GM12865 (cell line): Measurements from ENCODE around the gene WRAP73.

ENCODE experiments used
- DNase-seq: peaks from one replicate; pipeline ENCODE4 v3.0.0; 2010; ENCODE audit warnings: low read depth
- H3K4me3 ChIP-seq: 2 replicates; pipeline ENCODE4 v1.5.1; 2011; ENCODE audit warnings: mild to moderate bottlenecking, low read depth, low read length, control low read depth
- TF ChIP-seq, protein P1 (sequence below): IDR thresholded peaks from 2 replicates; pipeline ENCODE4 v1.5.1; 2011; ENCODE audit warnings: low read length, control low read depth, low read depth, inconsistent platforms; ENCODE audit not compliant: insufficient read depth; ENCODE audit errors: missing control alignments

The WRAP73 gene

DNA sequence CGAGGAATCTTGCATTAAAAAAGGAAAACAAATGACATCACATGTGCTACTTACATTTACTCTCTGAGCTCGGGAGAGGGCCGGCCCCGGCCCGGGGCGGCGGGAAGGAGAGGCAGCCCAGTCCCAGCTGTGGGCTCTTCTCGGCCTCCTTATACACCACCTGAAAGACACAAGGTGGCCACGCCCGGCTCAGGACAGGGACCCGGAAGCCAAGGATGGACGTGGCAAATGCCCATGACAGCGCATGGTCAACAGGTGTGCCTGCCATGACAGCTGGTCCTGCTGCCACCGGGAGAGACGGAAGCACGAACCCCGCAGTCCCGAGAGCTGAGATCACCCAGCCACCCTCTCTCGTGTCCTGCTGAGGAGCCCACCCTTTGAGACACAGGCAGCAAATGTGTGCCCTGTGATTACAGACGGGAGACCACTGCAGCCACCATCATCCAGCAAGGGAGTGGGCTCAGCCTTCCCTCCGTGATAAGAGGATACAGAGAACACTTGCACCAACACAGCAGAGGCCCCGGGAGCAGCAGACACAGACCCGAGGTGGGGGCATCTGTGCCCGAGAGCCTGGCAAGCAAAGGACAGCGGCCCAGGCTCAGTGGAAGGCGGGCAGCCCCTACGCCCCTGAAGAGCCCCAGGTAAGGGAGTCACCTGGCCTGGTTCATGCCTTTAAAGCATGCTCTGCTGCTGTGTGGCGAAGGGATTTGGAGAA, 16.4 kb downstream of the WRAP73 start:
- DNase-seq = no peak
- H3K4me3 ChIP-seq = no peak overlapping the region
- TF ChIP-seq, protein P1, sequence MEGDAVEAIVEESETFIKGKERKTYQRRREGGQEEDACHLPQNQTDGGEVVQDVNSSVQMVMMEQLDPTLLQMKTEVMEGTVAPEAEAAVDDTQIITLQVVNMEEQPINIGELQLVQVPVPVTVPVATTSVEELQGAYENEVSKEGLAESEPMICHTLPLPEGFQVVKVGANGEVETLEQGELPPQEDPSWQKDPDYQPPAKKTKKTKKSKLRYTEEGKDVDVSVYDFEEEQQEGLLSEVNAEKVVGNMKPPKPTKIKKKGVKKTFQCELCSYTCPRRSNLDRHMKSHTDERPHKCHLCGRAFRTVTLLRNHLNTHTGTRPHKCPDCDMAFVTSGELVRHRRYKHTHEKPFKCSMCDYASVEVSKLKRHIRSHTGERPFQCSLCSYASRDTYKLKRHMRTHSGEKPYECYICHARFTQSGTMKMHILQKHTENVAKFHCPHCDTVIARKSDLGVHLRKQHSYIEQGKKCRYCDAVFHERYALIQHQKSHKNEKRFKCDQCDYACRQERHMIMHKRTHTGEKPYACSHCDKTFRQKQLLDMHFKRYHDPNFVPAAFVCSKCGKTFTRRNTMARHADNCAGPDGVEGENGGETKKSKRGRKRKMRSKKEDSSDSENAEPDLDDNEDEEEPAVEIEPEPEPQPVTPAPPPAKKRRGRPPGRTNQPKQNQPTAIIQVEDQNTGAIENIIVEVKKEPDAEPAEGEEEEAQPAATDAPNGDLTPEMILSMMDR = no peak

DNA sequence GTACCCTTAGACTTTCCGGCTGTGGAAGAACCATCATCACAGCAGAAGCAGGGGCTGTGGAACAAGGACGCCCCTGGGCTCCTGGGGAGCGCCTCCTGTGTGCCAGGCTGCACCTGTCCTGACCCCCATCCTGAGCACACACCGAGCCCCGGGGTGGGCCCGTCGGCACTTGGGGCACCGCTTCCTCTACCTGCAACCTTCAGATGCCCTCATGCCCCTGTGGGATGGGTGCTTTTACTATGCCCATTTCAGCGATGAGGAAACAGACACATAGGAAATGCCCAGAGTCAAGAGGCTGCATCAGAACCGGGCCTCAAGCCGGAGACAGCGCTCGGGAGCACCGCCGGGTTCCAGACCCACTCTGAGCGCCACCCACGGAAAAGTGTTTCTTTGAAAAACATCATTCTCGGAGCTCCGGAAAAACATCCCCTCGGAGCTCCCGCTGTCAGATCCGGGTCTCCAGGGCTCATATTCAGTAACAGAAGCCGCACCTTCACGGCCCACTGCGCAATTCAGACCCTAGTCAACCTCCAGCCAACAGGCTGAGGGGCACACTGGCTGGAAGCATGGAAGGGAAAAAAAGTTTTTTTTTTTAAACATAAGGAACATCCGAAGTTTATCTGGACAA, 17.1 kb downstream of the WRAP73 start:
- TF ChIP-seq, protein P1 = no peak
- DNase-seq = no peak
- H3K4me3 ChIP-seq = no peak overlapping the region

DNA sequence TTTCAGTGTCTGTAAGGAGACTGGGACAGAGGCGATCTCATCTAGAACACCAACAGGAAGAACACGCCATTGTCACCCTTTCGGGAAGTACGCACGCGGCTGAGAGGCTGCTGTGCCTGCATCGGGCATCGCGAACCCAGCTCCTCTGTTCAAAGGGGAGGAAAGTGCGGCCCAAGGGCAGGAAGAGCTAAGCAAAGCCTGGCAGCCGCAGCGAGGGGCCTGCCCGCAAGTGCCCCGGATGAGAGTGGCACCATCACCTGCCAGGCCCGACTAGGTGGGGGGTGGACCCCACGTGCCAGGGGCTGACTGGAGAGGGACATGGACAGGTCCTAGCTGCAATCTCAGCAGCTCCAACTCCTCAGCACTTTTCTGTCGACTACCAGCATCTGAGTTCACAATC, 17.6 kb downstream of the WRAP73 start:
- no peak overlapping the region for H3K4me3 ChIP-seq
- no peak for DNase-seq
- TF ChIP-seq, protein P1 = no peak

DNA sequence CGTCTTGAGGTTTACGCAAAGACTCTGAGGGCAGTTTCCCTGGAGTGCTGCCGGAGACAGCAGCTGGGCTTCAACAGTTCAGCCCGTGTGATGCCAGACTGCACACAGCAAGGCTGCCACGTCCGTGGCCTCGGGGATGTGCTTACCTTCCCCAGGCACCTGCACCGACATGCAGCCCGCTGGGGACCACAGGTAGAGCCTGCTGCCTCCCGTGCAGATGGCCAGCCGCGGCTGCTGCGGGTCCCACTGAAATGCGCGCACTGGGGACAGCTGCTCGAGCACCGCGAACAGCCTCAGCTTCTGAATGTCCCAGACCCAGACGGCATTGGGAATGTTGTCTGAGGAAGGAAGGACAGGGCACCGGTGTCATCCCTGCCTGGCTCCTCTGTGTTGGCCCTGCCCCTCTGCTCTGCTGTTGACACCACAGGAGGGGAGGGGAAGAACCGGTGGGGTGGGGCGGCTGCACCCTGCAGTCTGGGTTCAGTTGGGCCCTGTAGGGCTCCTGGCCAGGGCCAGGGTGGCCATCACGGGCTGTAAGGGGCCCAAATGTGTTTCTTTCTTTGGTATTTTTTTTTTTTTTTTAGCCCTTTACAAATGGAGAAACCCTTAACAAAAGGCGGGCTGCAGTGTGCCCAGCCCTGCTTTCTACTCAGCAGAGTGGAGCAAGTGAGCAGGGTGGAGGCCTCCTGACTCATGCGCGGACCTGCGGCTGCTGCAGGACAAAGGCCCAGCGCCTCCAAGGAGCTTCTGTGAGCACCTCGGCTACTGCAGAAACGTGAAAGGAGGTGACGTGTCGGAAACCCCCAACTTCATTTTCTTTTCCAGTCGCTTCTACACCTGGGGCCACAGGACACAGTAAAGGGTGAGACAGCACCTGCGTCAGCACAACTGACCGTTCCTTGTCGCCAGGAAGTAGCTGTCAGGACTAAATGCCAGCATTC, 18.3 kb downstream of the WRAP73 start:
- no peak overlapping the region for H3K4me3 ChIP-seq
- DNase-seq = no peak
- TF ChIP-seq, protein P1 = no peak

DNA sequence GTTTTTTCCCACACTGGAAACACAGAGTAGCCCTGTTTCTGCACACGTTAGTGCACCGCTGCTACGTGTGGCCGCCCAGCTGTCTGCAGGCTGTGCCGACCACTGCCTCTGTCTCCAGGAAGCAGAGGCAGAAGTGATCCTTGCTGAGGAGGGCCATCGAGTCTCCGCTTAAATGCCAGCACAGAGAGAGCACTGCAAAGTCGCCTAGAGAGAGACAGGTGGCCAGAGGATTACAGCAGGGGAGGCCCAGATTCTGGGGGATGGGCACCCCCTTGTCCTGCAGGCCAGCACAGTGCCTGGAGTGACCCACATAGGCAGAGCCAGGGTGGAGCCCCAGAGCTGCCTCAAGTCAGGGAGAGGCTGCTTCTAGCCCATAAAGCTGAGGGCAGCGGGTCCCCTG, 19.0 kb downstream of the WRAP73 start:
- TF ChIP-seq, protein P1 = no peak
- H3K4me3 ChIP-seq = no peak overlapping the region
- no peak for DNase-seq

DNA sequence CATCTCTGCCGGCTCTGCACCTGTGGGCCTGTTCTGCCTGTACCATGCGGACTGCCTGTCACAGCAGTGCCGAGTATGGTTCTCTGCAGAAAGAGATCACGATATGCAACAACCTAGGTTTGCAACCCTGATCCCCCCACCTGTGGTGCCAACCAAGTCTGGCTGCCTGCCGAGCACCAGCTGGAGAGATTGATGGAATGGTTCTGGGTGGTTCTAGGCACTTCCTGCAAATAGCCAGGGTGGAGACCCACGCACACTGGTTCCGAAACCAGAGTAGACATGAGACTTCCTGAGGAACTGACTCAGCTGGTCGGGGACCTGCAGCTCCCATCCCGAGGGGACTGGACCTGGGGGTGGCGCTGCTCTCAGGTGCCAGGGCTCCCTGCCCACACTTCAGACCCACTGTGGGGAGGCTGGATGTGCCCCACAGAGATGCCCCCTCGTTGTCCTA, 19.7 kb downstream of the WRAP73 start:
- DNase-seq = no peak
- no peak overlapping the region for H3K4me3 ChIP-seq
- TF ChIP-seq, protein P1 = no peak
